Liver (tissue), 3 donors: ENCODE results near the gene PFKFB3.

Experiments
- CTCF ChIP-seq: fragments of 150-350 bp; IDR thresholded peaks from 2 replicates; pipeline ENCODE4 v1.5.1; 2017; ENCODE audit warnings: improper control_type of control experiment, low read depth, low read length; ENCODE audit not compliant: missing input control
- HNF4G ChIP-seq: IDR thresholded peaks from 2 replicates; pipeline ENCODE4 v1.6.1; 2016; ENCODE audit warnings: antibody characterized with exemption
- MAX ChIP-seq: IDR thresholded peaks from 2 replicates; pipeline ENCODE4 v1.6.1; 2016; ENCODE audit warnings: antibody characterized with exemption
- NR2F2 ChIP-seq: IDR thresholded peaks from 2 replicates; pipeline ENCODE4 v1.6.1; 2016; ENCODE audit warnings: antibody characterized with exemption
- RAD21 ChIP-seq, 2 donors: IDR thresholded peaks; 2 replicates each; pipeline ENCODE4 v1.6.1; 2016; ENCODE audit warnings: antibody characterized with exemption in 2 of 2, mild to moderate bottlenecking in 2 of 2
- RXRA ChIP-seq, 2 donors: IDR thresholded peaks; 2 replicates each; pipeline ENCODE4 v1.6.1; 2017 to 2018; ENCODE audit warnings: antibody characterized with exemption in 2 of 2, mild to moderate bottlenecking in 1 of 2
- SP1 ChIP-seq: IDR thresholded peaks from 2 replicates; pipeline ENCODE4 v1.6.1; 2018; ENCODE audit warnings: antibody characterized with exemption, mild to moderate bottlenecking
- TAF1 ChIP-seq: conservative IDR thresholded peaks from 2 replicates; pipeline ENCODE4 v1.6.1; 2016; ENCODE audit warnings: antibody characterized with exemption, mild to moderate bottlenecking
- YY1 ChIP-seq: IDR thresholded peaks from 2 replicates; pipeline ENCODE4 v1.6.1; 2016; ENCODE audit warnings: antibody characterized with exemption, mild to moderate bottlenecking
- donor health status: healthy.
- donor health status: healthy.

- TF ChIP-seq CTCF: no peak
- TF ChIP-seq TAF1: no peak
- TF ChIP-seq HNF4G: no peak
- no peak for TF ChIP-seq RAD21 (IDR thresholded peaks at IDR 0.05)
- no peak for TF ChIP-seq MAX
- TF ChIP-seq YY1: no peak
- no peak for TF ChIP-seq RXRA (IDR thresholded peaks at IDR 0.05)
- no peak for TF ChIP-seq NR2F2
- TF ChIP-seq SP1: no peak
Observed at GRCh38 chr10:6300106-6300783, 97.5 kb downstream of the PFKFB3 start.
